GM18867 (cell line): Measurements from ENCODE around the gene GUCD1.
A peak's percentile ranks its signal among the peaks of the same experiment; 100 is the strongest.
"Not testable (repeated sequence)": the region's sequence is repeated elsewhere in the genome, so short reads cannot be mapped to it uniquely, and the experiment has no call there.

ENCODE experiments used
- ATAC-seq: cut with Tn5 transposase; IDR thresholded peaks from one replicate; pipeline ENCODE4 v1.9.1; 2021; ENCODE audit warnings: mild to moderate bottlenecking, moderate library complexity; ENCODE audit not compliant: unreplicated experiment

The GUCD1 gene

DNA sequence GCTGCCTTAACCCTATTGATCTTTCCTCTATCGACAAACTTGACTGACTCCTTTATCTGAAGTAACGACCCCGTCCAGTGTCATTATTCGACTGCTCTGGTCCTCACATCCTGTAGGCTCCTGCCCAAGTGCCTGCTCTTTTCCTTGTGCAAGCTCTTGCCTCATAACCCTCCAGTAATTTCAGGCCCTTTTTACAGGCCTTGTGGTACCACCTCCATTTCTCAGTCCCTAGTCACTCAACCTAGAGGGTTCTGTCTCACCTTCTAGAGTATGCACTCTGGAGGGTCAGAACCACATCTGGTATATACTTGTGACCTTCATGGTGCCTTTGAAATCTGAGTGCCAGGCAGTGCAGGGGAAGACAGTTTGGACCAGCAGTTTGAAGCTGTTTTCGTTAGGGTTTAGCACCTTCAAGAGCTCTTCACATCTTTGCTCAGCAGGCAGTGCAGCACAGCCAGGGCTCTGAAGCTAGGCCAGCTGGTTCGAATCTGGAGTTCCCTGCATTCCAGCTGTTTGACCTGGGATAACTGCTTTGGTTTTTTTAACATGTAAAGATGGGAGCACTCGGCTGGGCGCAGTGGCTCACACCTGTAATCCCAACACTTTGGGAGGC, 12.1 kb upstream of the GUCD1 start:
- ATAC-seq = no peak

DNA sequence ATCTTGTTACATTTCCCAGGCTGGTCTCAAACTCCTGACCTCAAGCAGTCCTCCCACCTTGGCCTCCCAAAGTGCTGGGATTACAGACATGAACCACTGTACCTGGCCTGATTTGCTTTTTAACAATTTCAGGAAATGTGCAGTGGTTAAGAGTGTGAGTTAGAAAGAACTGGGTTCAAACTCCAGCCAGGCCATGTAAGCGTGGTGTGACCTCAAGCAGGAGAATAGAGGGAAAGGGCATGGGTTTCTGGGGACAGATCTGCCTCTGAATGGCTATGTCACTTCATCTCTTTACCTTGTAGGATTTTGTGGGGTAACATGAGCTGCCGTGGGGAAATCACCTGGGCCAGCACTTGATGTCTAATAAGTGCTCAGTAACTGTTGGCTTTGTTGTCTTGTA, 10.1 kb upstream of the GUCD1 start:
- no peak for ATAC-seq

DNA sequence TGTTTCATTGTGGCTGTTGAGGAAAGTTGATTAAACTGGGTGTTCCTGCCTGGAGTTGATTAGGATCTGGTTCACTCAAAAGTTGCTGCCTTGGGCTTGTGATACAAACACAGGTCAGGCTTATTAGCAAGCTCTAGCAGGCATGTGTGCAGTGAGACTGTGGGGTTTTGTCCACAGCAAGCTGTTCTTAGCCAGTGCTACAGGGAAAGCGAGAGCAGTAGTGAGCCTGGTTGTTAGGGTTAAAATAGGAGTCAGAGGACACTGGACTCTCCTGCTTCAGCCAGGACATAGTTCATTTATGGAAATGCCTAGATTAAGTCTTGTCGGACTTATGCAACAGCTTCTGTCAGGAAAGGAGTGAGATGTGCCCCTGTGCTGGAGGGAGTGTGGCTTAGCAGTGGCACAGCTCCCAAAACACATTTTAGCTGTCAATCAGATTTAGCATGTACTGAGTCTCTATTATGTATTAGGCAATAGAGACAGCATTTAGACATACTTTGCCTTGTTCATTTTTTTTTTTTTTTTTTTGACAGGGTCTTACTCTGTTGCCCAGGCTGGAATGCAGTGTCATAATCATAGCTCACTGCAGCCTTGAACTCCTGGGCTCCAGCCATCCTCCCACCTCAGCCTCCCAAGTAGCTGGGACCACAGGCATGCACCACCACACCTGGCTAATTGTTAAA, 9.6 kb upstream of the GUCD1 start:
- no peak for ATAC-seq

DNA sequence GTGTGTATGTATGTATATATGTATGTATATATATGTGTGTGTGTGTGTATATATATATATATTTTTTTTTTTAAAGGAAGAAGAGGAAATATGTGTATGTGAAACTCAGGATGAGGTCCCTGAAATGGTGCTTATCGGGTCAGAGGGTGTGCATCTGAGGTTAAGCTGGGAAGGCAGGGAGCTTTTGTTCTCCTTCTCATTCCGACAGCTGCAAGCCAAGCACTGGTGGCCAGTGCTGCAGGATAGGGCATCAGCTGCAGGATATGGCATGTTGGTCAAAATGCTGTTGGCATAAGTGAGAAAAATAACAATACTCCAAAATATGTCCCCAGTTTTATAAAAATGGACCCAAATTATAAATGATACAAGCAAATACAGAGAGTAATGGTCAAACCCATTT, 8.3 kb upstream of the GUCD1 start:
- no peak for ATAC-seq

DNA sequence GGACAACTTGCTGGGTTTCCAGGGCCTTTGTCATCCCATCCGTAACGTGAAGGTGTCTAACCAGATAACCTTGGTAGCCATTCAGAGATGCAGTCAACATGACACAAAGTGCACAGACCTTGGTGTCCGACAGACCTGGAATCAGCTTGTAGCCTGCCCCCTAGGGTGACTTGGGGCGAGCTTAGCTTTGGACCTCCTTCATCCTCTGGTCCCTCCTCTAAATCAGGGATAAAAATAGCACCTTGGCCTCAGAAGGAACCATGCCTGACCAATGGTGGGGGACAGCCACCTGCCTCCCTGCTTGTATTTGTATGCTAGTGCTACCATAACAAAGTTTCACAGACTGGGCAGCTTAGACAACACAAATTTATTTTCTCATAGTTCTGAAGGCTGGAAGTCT, 4.5 kb upstream of the GUCD1 start:
- no peak for ATAC-seq

DNA sequence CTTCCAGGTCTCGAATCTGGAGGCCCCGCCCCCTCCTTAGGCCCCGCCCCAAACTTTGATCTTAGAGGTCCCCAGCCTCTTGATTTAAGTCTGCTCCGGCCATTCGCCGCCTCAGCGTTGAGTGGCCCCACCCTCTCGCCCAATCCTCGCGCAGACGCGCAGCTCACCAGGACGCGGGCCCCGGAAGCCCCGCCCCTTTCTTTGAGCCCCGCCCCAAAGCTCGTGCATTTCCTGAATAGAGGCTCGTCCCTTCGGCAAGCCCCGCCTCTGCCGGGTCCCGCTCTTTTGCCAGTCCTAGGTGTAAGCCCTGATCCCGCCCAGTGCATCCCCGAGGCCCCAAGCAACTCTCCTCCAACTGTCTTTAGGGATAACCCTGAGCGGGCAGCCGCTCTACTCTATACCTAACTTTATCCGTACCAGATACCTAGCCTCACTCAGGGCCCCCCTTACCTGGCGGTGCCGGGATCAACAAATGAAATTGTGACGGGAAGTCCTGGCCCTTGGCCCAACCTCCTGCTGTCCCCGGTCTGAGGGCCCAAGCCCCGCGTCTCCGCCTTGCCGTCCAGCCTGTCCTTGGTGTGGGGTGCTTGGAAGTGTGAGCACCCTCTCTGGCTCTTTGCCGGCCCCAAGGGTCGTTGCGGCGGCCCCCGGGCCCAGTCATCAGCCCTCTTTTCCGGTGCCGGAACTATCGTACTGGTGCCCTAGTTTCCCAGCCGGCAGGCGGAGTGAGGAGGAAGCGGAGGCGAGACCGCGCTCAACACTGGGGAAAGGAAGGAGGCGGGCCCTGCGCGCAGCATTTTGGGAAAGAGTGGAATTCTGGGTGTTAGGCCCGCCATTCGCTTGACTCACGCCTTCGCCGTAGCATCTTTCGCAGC, 464 bp upstream of the GUCD1 start, which contains the start of gene SNRPD3:
Gene SNRPD3 (plus strand): TSS at position 835 of the 875 bp plus-strand sequence. CDS start 1,676 bp downstream, outside the sequence.
- ATAC-seq = peak; percentile 75

DNA sequence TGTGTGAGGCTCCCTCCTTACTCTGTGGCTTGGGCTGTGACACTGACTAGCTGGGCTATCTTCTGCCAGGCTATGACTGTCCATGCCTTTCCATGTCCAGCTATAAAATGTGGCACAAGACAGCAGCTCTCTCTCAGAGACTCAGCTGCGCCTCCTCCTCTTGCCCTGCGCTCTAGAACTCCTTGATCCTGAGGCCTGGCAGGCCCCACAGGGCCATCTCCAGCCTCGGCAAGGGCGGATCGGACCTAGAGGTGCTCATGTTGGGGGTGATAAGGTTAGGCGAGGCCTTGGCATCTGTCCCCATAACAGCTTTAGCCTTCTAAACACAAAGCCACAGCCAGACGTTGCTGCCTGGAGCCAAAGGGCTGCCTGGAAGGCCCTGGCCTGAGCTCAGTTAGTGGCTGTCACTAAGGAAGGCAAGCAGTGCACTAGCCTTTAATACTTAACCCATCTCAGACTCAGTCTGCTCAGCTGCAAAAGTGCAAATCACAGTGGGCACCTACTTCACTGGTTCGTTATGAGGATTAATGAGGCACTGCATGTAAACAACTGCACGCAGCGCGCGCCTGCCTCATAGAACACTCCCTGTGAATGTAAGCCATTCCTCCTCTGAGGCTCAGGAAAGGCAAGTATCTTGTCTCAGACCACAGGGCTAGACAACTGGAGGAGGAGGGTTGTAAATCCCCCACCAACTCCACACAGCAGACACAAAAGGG, 1.2 kb downstream of the GUCD1 start:
- ATAC-seq = no peak

DNA sequence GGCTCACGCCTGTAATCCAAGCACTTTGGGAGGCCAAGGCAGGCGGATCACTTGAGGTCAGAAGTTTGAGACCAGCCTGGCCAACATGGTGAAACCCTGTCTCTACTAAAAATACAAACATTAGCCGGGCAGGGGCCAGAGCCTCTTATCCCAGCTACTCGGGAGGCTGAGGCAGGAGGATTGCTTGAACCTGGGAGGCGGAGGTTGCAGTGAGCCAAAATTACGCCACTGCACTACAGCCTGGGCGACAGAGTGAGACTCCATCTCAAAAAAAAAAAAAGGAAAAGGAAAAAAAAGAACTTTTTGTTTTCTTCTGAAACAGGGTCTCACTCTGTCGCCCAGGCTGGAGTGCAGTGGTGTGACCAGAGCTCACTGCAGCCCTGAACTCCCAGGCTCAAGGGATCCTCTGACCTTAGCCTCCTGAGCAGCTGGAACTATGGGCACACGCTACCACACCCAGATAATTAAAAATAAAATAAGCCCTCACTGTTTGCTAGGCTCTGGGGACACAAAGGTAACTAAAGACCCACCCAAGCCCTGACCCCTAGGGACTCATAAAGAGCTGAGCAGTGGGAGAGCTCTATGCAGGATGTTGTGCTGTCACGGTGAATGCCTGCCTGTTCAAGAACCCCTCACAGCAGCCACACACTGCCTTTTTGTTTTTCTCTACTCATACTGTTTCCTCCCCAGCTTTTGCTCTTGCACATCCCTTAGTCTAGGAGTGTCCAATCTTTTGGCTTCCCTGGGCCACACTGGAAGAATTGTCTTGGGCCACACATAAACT, 2.2 kb downstream of the GUCD1 start:
- not testable (repeated sequence) for ATAC-seq

DNA sequence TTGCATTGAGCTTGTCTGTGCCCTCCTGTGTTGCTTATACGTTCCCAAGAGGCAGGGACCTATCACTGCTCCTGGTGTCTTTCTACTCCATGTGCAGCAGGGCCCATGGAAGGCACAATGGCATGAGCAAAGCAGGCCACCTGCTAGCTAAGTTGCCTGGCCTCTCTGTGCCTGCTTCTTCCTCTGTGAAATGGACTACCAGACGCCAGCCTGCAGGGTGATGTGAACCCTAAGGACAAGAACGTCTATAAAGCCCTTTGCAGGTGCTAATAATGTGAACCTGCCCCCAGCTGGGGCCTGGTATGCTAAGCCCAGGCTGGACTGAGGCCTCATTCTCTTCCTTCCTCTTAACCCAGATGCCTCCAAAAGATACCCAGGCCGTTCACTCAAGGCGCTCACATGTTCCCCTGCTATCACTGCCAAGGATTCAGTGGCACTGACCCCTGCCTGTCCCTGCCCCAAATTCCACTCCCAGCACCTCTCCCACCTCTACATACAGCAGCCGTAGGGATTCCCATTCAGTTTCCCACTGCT, 4.0 kb downstream of the GUCD1 start:
- ATAC-seq = no peak

DNA sequence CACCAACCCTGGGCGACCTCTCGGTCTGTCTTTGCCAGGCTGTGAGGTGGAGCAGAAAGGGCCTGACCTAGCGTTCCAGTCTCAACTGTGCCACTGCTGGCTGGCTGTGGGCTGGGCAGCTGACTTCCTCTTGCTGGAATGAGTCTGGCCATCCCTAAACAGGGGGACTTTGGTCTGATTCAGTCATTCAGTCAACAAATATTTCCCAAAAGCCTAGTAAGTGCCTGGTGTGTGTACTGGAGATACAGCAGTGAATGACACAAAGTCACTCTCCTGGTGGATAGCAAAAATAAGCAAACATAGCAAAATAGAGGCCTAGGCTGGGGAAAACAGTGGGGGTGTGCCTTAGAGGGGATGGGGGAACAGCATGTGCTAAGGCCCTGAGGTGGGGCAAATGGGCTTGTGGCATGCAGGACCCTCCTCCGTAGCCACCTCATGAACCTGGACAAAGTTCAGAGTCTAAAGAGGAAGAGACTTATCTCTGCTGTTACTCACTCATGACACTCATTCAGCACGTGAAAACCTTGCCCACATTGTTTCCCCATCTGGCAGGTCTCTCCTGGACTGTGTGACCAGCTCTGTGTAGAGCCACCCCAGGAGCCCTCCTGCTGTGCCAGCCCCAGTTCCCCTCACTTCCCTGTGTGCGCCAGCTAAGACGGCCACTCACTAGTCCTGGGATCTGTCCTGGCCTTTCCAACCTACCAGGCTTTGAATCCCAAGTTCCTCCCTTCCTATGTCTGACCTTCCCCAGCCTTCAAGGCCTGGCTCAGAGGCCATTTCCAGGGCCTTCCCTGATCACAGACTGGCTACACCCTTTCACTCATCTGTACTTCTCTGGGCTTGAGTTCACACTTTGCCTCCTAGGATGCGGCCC, 4.7 kb downstream of the GUCD1 start:
- ATAC-seq = no peak

DNA sequence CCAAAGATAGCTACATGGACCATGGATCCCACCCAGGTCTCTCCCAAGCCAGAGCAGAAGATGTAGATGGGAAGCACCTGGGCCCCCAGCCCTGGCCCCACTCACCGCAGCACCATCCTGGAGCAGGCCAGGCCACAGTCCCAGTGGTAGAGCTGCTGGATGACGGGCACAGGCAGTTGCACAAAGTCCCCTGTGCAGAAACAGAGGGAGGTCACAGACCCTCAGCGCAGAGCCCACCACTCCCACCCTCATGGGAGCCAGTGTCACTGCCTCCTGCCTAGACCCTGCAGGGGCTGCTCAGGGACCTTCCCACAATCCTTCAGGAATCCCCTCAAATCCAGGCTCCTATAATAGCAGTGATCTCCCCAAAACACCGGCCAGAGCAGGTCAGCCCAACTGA, 6.1 kb downstream of the GUCD1 start:
- ATAC-seq = no peak

DNA sequence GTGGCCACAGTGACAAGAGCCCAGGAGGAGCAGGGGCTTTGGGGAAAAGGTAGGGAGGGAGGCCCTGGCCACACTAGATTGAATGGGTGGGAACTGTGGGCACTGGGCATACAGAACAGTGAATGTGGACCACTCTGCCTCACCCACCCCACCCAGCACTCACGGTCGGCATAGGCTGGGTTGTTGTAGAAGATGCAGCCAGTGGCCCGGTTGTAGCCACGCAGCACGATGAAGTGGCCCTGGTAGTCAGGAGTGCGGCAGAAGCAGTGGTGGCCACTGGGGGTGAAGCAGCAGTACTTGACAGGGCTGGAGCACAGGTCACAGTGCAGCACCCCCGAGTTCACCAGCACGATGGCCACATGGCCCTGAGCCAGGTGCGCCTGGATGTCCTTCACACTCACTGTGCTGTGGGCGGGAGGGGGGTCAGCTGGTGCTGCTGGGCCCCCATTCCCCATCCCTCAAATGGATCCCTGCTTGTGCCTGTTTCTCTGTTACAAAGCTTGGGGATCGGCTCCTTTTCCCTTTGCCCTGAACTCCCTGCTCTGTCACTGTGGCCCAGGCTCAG, 11.2 kb downstream of the GUCD1 start:
- no peak for ATAC-seq

DNA sequence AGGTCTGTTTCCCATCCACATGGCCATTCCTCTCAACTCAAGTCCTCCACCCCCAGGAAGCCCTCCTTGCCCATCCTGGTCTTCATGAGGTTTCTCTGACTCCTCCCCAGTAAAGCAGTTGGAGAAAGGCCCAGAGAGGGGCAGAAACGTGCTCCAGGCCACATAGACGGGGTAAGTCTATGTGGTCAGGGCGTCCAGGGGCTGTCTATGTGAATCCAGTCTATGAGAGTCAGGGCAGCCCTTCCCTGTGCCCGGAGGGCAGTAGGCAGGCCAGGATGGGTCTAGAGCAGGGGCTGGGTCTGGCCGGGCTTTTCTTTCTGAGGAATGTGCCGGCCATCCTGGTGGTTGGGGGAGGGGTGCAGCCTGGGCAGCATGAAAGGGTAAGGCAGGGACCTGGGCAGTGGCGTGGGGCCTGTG, 11.7 kb downstream of the GUCD1 start:
- ATAC-seq = no peak

DNA sequence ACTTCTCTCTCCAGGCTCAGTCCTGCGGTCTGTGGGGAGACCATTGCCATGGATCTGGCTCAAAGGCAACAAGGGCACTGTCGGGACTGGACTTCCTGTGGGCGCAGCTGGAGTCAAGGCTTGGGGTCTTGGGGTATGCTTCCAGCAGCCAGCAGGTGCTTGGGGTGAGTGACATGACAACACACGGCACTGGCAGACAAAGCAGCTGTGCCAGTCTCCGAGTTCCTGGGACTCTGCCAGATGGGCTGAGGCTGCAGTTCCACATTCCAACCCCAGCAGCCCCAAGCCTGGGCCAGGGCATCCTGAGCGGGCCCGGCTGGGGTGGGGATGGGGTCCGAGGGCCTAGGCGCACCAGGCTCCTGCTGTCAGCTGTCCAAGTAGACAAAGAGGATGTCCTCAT, 12.3 kb downstream of the GUCD1 start:
- no peak for ATAC-seq

DNA sequence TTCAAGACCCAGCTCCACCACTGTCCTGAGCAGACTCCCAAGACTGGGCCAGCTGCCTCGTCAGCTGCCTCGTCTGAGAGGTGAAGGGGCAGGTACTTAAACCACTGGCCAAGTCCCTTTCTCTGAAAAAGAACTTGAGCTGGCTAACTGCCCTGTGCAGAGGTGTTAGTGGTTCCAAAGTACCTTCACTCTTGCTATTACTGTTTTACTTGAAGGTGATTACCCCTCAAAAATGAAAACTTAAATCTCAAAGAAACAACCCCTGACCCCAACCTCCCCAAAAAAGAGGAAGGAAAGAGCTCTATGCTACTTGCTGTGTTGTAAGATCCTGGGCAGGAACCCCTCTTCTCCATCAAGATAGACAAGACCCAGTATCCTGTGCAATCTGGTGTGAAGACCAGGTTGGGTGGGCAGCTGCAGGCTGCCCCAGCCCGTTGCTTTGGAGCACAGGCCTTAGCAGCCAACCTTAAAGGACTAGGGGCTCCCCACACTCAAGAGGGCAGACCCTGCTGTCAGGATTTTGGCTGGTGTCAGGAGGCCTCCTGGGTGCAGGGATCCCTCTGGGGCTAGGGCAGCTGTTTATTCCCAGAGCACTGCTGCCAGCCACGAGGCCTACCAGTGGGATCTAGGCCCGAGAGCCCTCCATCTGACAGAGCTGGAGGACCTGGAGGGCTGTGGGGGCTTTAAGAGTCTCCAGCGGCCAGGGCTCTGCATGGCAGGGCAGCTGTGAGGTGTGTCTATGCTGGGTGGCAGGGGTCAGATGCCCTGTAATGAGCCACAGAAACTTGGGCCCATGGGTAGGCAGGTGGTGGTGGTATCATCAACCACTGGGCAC, 13.0 kb downstream of the GUCD1 start:
- ATAC-seq = no peak

DNA sequence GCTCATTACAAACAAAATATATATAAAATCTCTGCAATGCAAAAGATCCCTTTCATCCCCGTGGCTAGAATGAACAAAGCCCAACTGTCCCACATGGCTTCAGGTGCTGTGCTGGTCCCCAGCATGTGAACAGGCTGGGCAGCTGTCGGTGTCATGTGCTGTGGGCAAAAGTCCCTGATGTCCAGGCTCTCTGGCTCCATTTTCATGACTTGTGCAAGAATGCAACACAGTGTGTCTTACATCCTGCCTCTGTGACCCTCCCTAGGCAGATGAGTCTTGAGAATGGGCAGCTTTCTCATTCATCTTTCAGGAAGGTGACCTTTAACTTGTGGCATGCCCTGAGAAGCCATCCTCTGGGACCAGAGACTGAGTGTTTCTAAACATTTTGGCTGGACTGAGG, 14.5 kb downstream of the GUCD1 start:
- ATAC-seq = no peak

DNA sequence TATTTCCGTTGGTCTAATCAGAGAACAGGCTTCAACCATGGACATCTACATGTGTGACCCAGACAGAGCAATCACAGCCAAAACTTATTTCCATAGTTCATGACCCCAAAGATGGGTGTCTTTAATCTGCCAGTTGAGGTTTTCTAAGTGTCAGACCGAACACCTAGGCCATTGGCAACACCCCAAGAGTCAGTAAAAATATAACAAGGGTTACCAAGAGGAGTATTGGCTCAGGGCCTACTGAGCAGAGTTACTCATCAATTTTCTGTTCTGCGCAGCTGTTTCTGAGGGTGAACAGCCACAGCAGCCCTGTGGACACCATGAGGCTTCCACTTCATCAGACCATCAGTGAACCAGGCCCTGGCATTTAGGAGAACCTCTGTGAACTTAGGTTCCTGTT, 18.8 kb downstream of the GUCD1 start:
- ATAC-seq = no peak

DNA sequence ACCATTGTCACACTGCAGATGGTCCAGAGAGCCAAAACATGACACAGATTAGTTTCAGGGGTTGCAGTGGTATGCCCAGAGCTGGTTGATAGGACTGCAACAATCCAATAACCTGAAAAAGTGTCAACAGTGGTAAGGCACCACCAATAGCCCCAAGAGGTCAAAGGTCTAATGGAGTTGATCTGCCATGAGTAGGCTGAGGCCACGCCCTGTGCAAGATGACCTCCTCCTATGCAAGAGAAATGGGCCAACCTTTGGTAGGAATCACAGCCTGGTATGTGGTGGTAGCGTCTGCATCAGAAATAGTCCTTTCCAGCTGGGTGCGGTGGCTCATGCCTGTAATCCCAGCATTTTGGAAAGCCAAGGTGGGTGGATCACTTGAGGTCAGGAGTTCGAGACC, 19.6 kb downstream of the GUCD1 start:
- ATAC-seq = no peak
